ENCODE results near the gene CCNK.

Gene CCNK

GRCh38 chr14:99556134-99556791, 75.1 kb downstream of the CCNK start:
- no peak for DNase-seq

GRCh38 chr14:99559286-99559990, 78.2 kb downstream of the CCNK start:
- peak; percentile 55 for DNase-seq

DNA sequence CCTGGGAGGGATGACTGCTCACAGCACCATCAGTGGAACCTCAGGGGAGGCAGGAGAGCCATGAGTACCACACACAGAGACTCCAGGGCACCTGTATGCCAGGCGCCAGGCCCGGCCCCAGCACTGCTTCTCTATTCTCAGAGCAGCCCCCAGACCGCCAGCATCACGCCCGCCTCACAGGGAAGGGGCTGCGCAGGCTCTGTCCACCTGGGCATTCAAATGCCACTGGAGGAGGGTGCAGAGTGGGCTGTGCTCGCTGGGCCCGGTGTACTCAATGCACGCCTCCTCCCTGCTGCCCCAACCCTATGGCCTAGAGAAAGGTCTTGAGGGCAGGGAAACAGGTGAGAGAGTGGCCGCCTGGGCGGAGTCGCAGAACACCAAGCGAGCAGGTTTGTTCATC, 79.2 kb downstream of the CCNK start:
- DNase-seq: no peak

- DNase-seq: no peak
These were observed 79.9 kb downstream of the CCNK start for GRCh38 chr14:99560922-99561683.

- no peak for DNase-seq
These were observed 80.7 kb downstream of the CCNK start for GRCh38 chr14:99561864-99562263.

Measured in NCI-H1694 treated with DMSO at 0.1 percent for 48 hours (cell line).